ENCODE data around the gene OR2A42. TPM values are rescaled to one million over a fixed set of nuclear protein-coding genes. Genes with fewer than 3 reads are reported as not detected.
"Not testable (repeated sequence)": the region's sequence is repeated elsewhere in the genome, so short reads cannot be mapped to it uniquely, and the experiment has no call there.

OR2A42 gene
- total RNA-seq, 1 experiment from 2014 or later = not detected

GRCh38 chr7:144264692-144265091, 25.3 kb upstream of the OR2A42 start, which contains the start of gene OR2A7:
OR2A7 (minus strand) TSS chr7:144264792; CDS start chr7:144259628, 5,164 bp downstream.
- H4K20me1 ChIP-seq (ENCODE audit: insufficient read depth, low read depth, low read length); H2AFZ ChIP-seq (ENCODE audit: low read length); H3K9me3 ChIP-seq (ENCODE audit: low read length); H3K4me2 ChIP-seq (ENCODE audit: low read depth, low read length, poor library complexity, severe bottlenecking); H3K36me3 ChIP-seq (ENCODE audit: insufficient read depth, low read length); DNase-seq; H3K79me2 ChIP-seq (ENCODE audit: low read length); H3K9me2 ChIP-seq (replicated peaks; ENCODE audit: insufficient read depth, low read length); H3K4me1 ChIP-seq (ENCODE audit: low read length); H3K4me3 ChIP-seq (ENCODE audit: low read length); H3K27ac ChIP-seq (ENCODE audit: low read length); H3K9ac ChIP-seq (ENCODE audit: low read length); H3K27me3 ChIP-seq (ENCODE audit: low read length): not testable (repeated sequence)

GRCh38 chr7:144262128-144262527, 22.7 kb upstream of the OR2A42 start:
- H3K4me2 ChIP-seq (ENCODE audit: low read depth, low read length, poor library complexity, severe bottlenecking); H3K4me3 ChIP-seq (ENCODE audit: low read length): not testable (repeated sequence)

GRCh38 chr7:144259067-144259466, 19.7 kb upstream of the OR2A42 start:
- not testable (repeated sequence) for DNase-seq; H3K4me2 ChIP-seq (ENCODE audit: low read depth, low read length, poor library complexity, severe bottlenecking); H2AFZ ChIP-seq (ENCODE audit: low read length); H4K20me1 ChIP-seq (ENCODE audit: insufficient read depth, low read depth, low read length); H3K27me3 ChIP-seq (ENCODE audit: low read length); H3K79me2 ChIP-seq (ENCODE audit: low read length); H3K9me2 ChIP-seq (replicated peaks; ENCODE audit: insufficient read depth, low read length); H3K4me1 ChIP-seq (ENCODE audit: low read length); H3K9me3 ChIP-seq (ENCODE audit: low read length); H3K36me3 ChIP-seq (ENCODE audit: insufficient read depth, low read length); H3K27ac ChIP-seq (ENCODE audit: low read length); H3K9ac ChIP-seq (ENCODE audit: low read length); H3K4me3 ChIP-seq (ENCODE audit: low read length)

More at GRCh38 chr7:144262128-144262527, 22.7 kb upstream of the OR2A42 start:
- not testable (repeated sequence) for H3K27ac ChIP-seq (ENCODE audit: low read length); H3K9me3 ChIP-seq (ENCODE audit: low read length); H2AFZ ChIP-seq (ENCODE audit: low read length); H4K20me1 ChIP-seq (ENCODE audit: insufficient read depth, low read depth, low read length); H3K79me2 ChIP-seq (ENCODE audit: low read length); DNase-seq; H3K9me2 ChIP-seq (replicated peaks; ENCODE audit: insufficient read depth, low read length); H3K27me3 ChIP-seq (ENCODE audit: low read length); H3K4me1 ChIP-seq (ENCODE audit: low read length); H3K9ac ChIP-seq (ENCODE audit: low read length); H3K36me3 ChIP-seq (ENCODE audit: insufficient read depth, low read length)

GRCh38 chr7:144256112-144256511, 16.7 kb upstream of the OR2A42 start:
- Histone ChIP-seq H3K9me3 (ENCODE audit: low read length) (no peaks in the 10 kb centered on the region), H3K27me3 (ENCODE audit: low read length) (no peaks in the 10 kb centered on the region), H3K9ac (ENCODE audit: low read length) (no peak overlapping the region), H3K27ac (ENCODE audit: low read length) (no peak overlapping the region), H3K4me2 (ENCODE audit: low read depth, low read length, poor library complexity, severe bottlenecking) (no peak overlapping the region), H3K9me2 (replicated peaks; ENCODE audit: insufficient read depth, low read length) (no peaks in the 10 kb centered on the region), H3K4me3 (ENCODE audit: low read length) (no peak overlapping the region), H4K20me1 (ENCODE audit: insufficient read depth, low read depth, low read length) (no peaks in the 10 kb centered on the region), H3K4me1 (ENCODE audit: low read length) (no peaks in the 10 kb centered on the region), H3K36me3 (ENCODE audit: insufficient read depth, low read length) (no peaks in the 10 kb centered on the region), H2AFZ (ENCODE audit: low read length) (no peak overlapping the region), H3K79me2 (ENCODE audit: low read length) (no peaks in the 10 kb centered on the region)
- no peak for DNase-seq

- no peaks in the 10 kb centered on the region for H3K79me2 ChIP-seq (ENCODE audit: low read length)
- no peak for DNase-seq
- no peak overlapping the region for H2AFZ ChIP-seq (ENCODE audit: low read length)
- no peaks in the 10 kb centered on the region for H3K9me2 ChIP-seq (replicated peaks; ENCODE audit: insufficient read depth, low read length)
- H3K4me2 ChIP-seq (ENCODE audit: low read depth, low read length, poor library complexity, severe bottlenecking) = no peak overlapping the region
- no peaks in the 10 kb centered on the region for H4K20me1 ChIP-seq (ENCODE audit: insufficient read depth, low read depth, low read length)
- no peak overlapping the region for H3K9ac ChIP-seq (ENCODE audit: low read length)
- H3K27me3 ChIP-seq (ENCODE audit: low read length) = no peaks in the 10 kb centered on the region
- no peaks in the 10 kb centered on the region for H3K9me3 ChIP-seq (ENCODE audit: low read length)
- H3K36me3 ChIP-seq (ENCODE audit: insufficient read depth, low read length) = no peaks in the 10 kb centered on the region
- no peak overlapping the region for H3K4me3 ChIP-seq (ENCODE audit: low read length)
- H3K4me1 ChIP-seq (ENCODE audit: low read length) = no peaks in the 10 kb centered on the region
- no peak overlapping the region for H3K27ac ChIP-seq (ENCODE audit: low read length)
Measured at GRCh38 chr7:144255471-144255897, 16.1 kb upstream of the OR2A42 start.

GRCh38 chr7:144252307-144252706, 12.9 kb upstream of the OR2A42 start:
- H3K9ac ChIP-seq (ENCODE audit: low read length) = not testable (repeated sequence)

GRCh38 chr7:144247674-144248330, 8.4 kb upstream of the OR2A42 start:
- DNase-seq; H3K4me2 ChIP-seq (ENCODE audit: low read depth, low read length, poor library complexity, severe bottlenecking); H2AFZ ChIP-seq (ENCODE audit: low read length); H3K36me3 ChIP-seq (ENCODE audit: insufficient read depth, low read length); H4K20me1 ChIP-seq (ENCODE audit: insufficient read depth, low read depth, low read length); H3K9me3 ChIP-seq (ENCODE audit: low read length); H3K27me3 ChIP-seq (ENCODE audit: low read length); H3K9ac ChIP-seq (ENCODE audit: low read length); H3K9me2 ChIP-seq (replicated peaks; ENCODE audit: insufficient read depth, low read length); H3K4me3 ChIP-seq (ENCODE audit: low read length); H3K27ac ChIP-seq (ENCODE audit: low read length); H3K4me1 ChIP-seq (ENCODE audit: low read length); H3K79me2 ChIP-seq (ENCODE audit: low read length): not testable (repeated sequence)

More at GRCh38 chr7:144252307-144252706, 12.9 kb upstream of the OR2A42 start:
- H2AFZ ChIP-seq (ENCODE audit: low read length); H3K79me2 ChIP-seq (ENCODE audit: low read length); H3K9me3 ChIP-seq (ENCODE audit: low read length); H3K9me2 ChIP-seq (replicated peaks; ENCODE audit: insufficient read depth, low read length); DNase-seq; H4K20me1 ChIP-seq (ENCODE audit: insufficient read depth, low read depth, low read length); H3K4me3 ChIP-seq (ENCODE audit: low read length); H3K4me2 ChIP-seq (ENCODE audit: low read depth, low read length, poor library complexity, severe bottlenecking); H3K27ac ChIP-seq (ENCODE audit: low read length); H3K4me1 ChIP-seq (ENCODE audit: low read length); H3K36me3 ChIP-seq (ENCODE audit: insufficient read depth, low read length); H3K27me3 ChIP-seq (ENCODE audit: low read length): not testable (repeated sequence)

- H3K36me3 ChIP-seq (ENCODE audit: insufficient read depth, low read length); H3K9me2 ChIP-seq (replicated peaks; ENCODE audit: insufficient read depth, low read length); H3K4me2 ChIP-seq (ENCODE audit: low read depth, low read length, poor library complexity, severe bottlenecking); H3K4me3 ChIP-seq (ENCODE audit: low read length); H3K9me3 ChIP-seq (ENCODE audit: low read length); DNase-seq; H3K4me1 ChIP-seq (ENCODE audit: low read length); H3K27ac ChIP-seq (ENCODE audit: low read length); H3K27me3 ChIP-seq (ENCODE audit: low read length); H3K9ac ChIP-seq (ENCODE audit: low read length); H4K20me1 ChIP-seq (ENCODE audit: insufficient read depth, low read depth, low read length); H3K79me2 ChIP-seq (ENCODE audit: low read length); H2AFZ ChIP-seq (ENCODE audit: low read length): not testable (repeated sequence)
Measured at GRCh38 chr7:144246967-144247366, 7.6 kb upstream of the OR2A42 start.

- H3K79me2 ChIP-seq (ENCODE audit: low read length); H3K9me3 ChIP-seq (ENCODE audit: low read length); DNase-seq; H3K4me2 ChIP-seq (ENCODE audit: low read depth, low read length, poor library complexity, severe bottlenecking); H3K4me1 ChIP-seq (ENCODE audit: low read length); H3K9me2 ChIP-seq (replicated peaks; ENCODE audit: insufficient read depth, low read length); H4K20me1 ChIP-seq (ENCODE audit: insufficient read depth, low read depth, low read length); H3K27me3 ChIP-seq (ENCODE audit: low read length); H3K4me3 ChIP-seq (ENCODE audit: low read length); H2AFZ ChIP-seq (ENCODE audit: low read length); H3K27ac ChIP-seq (ENCODE audit: low read length); H3K36me3 ChIP-seq (ENCODE audit: insufficient read depth, low read length); H3K9ac ChIP-seq (ENCODE audit: low read length): not testable (repeated sequence)
Measured at GRCh38 chr7:144245372-144245771, 6.0 kb upstream of the OR2A42 start.

All from Karpas-422 (cell line).